Sciatic nerve (tissue), 2 donors: Measurements from ENCODE around the gene IGIP. TPM values are rescaled to one million over a fixed set of nuclear protein-coding genes. Genes with fewer than 3 reads are reported as not detected.

Experiments used
- ATAC-seq: fragments of 200-7000 bp; cut with Tn5 transposase; one replicate; pipeline ENCODE4 v1.9.1; 2020; ENCODE audit warnings: mild to moderate bottlenecking, moderate library complexity
- DNase-seq: peaks from one replicate; pipeline ENCODE4 v3.0.0-alpha.2; 2020; ENCODE audit warnings: low spot score
- intact Hi-C: fragments of 100-400 bp; cut with DNase I; formaldehyde crosslinking; loops from one replicate; pipeline ENCODE4 v1.14.2; 2022
- total RNA-seq: library from RNA; stranded (reverse); fragmentation: NEBNext Ultra II Directional; extraction: Animal tissue kit (Norgen Biotek cat#: 25700); gene quantifications from one replicate; pipeline ENCODE4 v1.2.1, GENCODE V29; 2021
- donor health status: DM: no; HTN: no; CAD: no.
- donor health status: DM: no; HTN: no; CAD: no.

IGIP gene
- total RNA-seq, 1 donor from 2014 or later = 34.7 TPM

DNA sequence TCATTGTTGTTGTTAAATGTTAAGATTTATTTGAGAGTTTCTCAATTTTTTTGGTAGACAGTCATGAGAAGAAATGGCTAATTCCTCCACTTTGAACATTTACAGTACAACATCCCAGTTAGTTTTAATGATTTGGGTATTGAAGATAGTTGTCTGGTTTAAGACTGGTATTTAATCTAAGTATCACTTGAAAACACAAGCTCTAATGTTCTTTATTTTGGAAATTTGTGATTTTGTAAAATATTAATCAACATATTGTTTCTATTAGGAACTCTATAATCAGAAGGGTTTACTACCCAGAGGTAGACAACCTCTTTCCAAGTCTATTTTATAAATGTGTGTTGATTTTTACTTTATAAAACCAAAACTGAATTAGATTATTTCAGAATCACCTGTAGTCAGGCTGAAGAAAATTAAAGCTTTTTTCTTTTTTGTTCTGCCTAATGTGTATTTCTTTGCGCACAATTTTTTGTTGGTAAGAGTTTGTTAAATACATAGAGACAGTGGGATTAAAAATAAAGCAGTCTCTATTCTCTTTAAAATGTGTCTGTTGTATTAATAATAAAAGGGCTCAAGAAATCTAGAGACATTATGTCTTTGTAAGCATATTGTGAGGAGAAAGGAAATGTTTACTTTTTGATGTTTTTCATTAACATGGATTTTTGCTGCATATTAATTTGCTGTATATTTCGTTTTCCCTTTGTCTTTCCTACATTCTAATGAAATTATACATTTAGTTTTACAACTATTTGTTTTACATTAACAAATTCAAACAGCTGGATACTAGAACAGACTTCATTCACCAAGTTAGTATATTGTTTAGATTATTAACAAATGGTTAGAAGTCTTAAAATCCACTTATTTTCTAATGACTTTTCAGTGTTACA lies 15.7 kb upstream of the IGIP start:
- DNase-seq (no peak), ATAC-seq (no peak)
- intact Hi-C loops = no loop called here

DNA sequence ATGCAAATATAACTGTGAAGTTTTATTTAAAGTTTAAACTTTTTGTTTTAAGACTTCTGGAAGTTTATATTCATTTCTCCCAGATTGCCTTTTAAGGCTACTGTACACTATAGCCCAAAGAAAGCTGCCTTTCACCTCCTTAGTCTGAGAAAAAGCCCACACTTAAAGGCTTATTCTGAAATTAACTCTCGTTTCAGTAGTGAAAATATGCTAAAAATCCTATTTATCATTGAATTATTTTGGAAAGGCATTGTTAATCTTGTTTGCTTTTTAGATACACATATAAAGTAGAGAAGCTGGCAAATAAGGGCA lies 15.1 kb upstream of the IGIP start:
- DNase-seq (no peak), ATAC-seq (no peak)
- intact Hi-C loops = no loop called here

DNA sequence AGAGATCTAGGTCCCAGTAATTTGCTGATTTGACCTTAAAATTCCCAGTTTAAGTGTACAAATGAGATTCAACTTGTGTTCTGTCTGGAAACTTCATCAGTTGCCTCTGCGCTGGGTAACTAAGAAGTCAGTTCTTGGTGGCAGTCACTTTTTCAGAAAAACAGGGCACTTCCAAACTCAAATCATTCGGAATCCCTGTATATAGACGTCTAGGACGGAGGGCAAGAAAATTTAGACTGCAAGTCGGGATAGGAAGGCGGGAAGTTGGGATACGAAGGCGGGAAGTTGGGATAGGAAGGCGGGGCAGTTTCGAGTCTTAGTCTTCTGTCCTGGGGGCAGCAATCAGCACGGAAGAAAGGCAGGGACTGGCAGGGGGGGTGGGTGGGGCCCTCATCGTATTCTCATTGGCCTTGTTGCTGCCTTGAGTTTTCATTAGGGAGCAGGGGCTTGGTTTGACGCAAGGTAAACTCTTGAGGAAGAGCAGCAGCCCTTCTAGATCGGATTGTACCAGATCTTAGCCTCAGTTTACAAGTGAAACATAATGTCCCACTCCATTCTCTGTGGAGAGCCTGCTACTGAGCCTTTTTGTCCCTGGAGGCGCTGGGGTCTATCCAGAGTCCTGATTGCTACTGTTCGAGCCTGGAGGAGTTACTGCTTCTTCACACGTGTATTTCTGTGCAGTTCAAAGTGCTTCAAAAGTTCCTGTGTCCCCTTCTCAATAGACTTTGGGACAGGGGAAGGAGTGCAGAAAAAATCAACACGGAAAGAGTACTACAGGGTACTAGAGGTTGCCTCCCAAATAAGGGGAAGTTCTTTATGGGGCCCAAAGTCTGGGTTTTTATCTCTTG lies 14.5 kb upstream of the IGIP start:
- no peak for DNase-seq
- ATAC-seq = no peak
- intact Hi-C loops = no loop called here

DNA sequence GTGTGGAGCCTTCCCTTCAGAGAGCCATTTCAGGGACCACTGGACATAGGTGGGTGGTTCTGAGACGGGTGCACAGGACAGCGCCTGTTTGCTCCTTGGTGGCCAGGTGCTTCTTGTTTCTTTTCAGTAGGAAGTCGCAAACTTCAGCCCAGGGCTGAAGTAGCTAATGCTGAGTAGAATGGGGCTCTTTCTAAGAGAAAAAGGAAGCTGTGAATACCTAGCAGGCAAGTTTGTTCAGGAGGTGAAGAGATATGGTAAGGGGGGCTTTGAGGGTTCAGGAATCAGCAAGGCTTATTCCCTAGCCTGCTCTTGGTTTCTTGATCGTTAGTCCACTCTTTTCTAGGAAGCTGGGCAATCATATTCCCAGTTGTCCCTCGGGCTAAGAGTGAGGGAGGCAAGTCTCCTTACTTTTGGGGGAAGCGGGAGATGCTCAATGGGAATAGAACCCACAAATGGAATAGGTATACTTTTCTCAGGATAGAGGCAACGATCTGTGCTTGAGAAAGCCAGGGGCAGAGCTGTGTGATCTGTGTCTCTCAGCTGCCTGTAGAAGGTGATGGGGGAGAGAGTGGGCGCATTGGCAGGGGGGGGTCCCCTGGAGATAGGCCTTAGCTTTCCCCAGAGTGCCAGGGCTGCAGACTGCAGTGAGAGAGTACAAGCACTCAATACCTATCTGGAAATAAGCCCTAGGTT lies 13.7 kb upstream of the IGIP start:
- ATAC-seq = no peak
- no peak for DNase-seq
- intact Hi-C loops = no loop called here

DNA sequence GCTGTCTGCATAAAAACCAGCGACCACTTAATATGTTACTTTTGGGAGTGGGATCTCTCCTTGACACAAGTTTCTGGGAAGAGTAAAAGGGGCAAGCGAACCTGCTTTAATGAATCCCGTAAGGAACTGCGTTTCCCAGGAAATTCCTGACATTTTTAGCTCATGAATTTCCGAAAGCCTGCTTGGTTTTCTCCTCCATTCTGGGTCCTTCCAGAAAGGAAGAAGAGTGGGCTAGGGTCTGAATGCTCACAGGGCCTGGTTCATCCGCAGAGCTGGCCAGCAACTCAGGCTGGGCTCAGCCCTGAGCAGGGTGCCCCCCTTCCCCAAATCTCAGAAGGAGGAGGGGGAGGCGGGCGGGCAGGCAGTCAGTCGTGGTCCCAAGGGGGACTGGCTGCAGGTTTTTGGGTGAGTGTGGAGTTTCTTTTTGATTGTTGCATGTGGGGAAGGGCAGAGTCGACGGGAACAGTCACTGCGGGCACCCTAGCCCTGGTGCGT lies 13.0 kb upstream of the IGIP start:
- DNase-seq (no peak), ATAC-seq (no peak)
- intact Hi-C loops = no loop called here

DNA sequence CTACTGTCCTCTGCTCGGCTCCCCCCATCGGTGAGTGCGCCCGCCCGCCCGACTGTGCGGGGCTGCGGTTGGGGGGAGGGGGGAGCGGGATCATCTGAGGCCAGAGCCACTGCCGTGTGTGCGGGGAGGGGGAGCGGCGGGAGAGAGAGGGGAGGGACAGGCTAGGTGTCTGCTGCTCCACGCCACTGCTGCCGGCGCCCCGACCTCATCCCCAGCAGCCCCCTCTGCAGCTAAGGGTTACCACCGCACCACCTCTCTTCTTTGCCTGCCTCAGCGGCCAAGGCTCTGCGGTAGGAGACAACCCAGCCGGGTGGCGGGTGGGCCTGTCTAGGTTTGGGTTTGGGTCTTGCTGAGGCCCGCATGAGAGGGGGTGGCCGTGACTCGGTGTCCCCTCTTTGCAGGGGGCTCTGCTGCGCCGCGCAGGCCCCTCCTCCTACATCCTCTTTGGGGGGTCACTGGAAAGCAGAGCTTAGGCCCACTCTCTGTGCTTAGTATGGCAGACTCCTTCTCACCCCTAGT lies 12.5 kb upstream of the IGIP start:
- ATAC-seq (peak; percentile 21), DNase-seq (no peak)
- intact Hi-C loops = no loop called here

DNA sequence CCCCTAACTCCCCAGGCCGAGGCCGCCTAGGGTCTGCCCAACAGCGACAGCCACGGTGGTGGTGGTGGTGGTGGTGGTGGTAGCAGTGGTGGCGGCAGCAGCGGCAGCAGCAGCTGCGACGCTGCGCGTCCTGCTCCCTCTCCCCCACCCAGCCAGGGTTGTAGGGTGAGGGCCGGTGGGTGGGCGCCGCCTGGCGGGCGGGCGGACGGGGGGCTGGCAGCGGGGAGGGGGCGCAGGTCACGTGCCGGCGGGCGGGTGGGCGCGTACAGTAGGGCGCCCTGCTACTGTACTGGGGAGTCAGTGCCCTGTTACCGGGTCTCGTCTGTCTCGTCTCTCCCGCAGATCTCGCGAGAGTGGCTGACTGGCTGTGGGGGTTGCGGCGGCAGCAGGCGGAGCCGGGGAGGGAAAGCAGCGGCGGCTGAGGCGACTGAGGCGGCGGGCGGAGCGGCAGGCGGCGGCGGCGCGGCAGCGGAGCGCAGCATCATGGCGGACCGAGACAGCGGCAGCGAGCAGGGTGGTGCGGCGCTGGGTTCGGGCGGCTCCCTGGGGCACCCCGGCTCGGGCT lies 12.0 kb upstream of the IGIP start, which contains the start of gene PURA:
TSS of gene PURA (plus strand) at position 411 of the 565 bp plus-strand sequence. CDS start at position 484, 73 bp downstream.
- intact Hi-C loops = loop anchor here (1.0 kb wide), 1 partner anchor 9 kb away; no protein-coding TSS in a partner anchor
- ATAC-seq = peak; percentile 95

DNA sequence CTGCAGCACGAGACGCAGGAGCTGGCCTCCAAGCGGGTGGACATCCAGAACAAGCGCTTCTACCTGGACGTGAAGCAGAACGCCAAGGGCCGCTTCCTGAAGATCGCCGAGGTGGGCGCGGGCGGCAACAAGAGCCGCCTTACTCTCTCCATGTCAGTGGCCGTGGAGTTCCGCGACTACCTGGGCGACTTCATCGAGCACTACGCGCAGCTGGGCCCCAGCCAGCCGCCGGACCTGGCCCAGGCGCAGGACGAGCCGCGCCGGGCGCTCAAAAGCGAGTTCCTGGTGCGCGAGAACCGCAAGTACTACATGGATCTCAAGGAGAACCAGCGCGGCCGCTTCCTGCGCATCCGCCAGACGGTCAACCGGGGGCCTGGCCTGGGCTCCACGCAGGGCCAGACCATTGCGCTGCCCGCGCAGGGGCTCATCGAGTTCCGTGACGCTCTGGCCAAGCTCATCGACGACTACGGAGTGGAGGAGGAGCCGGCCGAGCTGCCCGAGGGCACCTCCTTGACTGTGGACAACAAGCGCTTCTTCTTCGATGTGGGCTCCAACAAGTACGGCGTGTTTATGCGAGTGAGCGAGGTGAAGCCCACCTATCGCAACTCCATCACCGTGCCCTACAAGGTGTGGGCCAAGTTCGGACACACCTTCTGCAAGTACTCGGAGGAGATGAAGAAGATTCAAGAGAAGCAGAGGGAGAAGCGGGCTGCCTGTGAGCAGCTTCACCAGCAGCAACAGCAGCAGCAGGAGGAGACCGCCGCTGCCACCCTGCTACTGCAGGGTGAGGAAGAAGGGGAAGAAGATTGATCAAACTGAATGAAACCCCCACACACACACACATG lies 11.2 kb upstream of the IGIP start:
- intact Hi-C loops = loop anchor here (1.0 kb wide), 1 partner anchor 10 kb away; no protein-coding TSS in a partner anchor
- ATAC-seq (peak; percentile 73), DNase-seq (peak; percentile 79)

More for the DNA sequence above, 12.0 kb upstream of the IGIP start, which contains the start of gene PURA:
- DNase-seq = peak; percentile 98

DNA sequence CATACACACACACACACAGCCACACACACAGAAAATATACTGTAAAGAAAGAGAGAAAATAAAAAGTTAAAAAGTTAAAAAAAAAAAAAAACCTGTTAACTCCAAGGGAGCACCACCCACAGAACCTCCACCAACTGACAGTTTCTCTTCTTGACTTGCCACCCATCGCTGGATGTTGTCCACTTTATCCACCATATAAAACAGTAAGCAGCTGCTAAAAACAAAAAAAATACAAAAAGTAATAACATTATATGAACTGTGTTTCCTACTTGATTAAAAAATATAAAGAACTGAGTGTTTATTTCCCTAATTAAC lies 10.6 kb upstream of the IGIP start:
- intact Hi-C loops = no loop called here
- ATAC-seq (no peak), DNase-seq (no peak)

DNA sequence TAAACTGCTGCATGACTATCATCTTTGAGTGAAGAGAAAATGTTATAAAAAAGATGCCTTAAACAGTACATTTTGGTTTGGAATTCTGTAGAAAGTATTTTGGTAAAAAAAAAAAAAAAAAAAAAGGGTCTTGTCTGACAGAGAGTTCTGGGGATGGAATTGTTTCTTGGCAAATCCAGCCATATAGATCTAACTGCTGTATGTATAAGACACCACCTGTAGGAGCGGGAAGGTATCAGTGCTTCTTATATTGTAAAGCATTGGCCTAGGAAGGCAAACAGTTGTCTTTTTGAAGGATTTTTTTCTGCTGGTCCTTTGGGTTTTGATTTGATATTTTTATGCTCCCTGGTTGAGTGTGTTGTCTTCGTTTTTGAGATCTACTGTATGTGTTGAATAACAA lies 9.0 kb upstream of the IGIP start:
- DNase-seq = no peak
- no peak for ATAC-seq
- intact Hi-C loops = no loop called here

DNA sequence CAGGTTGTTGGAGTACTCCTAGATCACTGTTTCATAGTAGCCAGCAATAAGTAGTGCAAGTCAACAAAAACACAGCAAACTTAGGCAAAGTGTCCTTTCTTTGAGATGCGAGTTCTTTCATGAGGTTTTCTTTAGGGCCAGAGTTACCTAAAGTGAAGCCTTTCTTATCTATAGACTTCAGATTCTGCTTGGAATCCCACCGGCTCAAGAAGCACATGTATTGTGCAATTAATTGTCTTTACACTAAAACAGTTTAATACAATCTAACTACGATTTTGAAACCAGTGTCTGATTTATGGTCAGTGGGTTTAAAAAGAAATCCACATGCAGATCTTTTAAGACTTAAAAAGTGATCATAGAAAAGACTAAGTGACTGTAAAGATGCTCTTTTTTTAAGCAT lies 8.2 kb upstream of the IGIP start:
- ATAC-seq (no peak), DNase-seq (no peak)
- intact Hi-C loops = no loop called here

DNA sequence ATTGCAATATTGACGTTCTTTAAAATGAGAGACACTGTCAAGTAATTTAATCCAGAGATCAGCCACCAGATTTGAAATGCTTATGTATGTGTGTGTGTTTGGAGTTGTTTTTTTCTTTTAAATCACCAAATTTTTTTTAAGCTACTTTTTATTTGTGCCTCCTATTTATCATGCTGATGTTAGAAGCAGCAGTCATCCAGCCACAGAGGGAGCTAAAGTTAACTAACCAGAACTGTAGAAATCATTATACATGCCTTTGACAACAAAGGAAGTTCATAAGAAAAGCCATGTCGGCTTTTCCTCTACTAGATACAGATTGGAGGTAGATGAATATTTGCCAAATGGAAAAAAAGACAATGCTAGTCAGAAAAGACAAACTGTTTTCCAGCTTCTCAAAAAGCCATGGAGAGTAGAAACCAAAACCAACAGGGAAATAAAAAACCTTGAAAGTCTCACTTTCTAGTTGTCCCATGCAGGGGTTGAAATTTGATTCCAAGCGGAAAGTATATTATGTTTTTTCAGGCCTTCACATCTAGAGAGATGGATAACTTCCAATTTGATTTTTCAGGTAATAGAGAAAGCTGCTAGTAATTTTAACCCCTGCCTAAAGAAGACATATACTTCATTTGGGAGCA lies 7.3 kb upstream of the IGIP start:
- DNase-seq (no peak), ATAC-seq (no peak)
- intact Hi-C loops = no loop called here

DNA sequence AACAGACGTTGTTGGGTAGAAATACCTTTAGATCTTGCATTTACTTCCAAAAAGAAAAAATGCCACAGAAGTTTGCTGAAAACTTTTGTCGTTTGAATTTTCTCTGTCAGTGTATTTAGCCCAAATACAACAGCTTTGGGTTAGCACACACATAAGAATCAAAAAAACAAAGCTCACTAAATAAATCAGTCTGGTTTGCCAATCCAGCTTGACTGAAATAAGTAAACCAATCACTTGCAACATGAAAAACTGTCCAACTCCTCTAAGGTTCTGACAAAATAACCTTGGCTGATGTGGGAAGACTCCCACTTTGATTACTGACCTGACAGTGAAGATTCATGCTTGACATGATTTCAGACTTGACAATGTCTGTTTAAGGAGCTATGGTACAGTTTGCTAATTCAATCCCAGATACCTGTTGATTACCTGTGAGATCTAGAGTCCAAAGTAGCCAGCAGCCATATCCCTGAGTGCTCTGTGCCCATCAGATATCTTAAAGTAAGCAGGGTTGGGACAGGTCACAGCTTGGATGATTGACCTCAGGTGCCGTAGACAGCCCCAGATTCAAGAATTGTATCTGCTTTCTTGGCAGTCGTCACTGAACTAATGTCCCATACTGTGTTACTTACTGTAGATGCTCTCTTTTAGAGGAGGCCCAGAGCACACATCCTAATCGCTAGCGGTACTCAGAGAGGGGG lies 727 bp downstream of the IGIP start:
- intact Hi-C loops = no loop called here
- DNase-seq (no peak), ATAC-seq (no peak)

DNA sequence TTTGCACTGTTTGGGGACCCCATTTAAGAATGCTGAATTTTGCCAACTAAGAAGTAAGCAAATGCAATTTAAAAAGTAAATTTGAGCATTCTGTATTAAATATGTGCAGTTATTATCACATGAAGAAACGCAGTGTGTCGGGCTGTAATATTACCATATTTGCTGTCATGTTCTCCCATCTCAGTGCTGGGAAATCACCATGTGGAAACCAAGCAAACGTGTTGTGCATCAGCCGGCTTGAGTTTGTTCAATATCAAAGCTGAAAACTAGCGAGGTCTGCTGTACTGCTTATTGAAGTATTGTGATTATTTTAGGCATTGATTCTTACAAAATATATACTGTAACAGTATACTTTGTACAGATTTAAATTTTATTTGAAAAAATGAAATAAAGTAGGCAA lies 2.6 kb downstream of the IGIP start:
- ATAC-seq = no peak
- DNase-seq = no peak
- intact Hi-C loops = no loop called here

DNA sequence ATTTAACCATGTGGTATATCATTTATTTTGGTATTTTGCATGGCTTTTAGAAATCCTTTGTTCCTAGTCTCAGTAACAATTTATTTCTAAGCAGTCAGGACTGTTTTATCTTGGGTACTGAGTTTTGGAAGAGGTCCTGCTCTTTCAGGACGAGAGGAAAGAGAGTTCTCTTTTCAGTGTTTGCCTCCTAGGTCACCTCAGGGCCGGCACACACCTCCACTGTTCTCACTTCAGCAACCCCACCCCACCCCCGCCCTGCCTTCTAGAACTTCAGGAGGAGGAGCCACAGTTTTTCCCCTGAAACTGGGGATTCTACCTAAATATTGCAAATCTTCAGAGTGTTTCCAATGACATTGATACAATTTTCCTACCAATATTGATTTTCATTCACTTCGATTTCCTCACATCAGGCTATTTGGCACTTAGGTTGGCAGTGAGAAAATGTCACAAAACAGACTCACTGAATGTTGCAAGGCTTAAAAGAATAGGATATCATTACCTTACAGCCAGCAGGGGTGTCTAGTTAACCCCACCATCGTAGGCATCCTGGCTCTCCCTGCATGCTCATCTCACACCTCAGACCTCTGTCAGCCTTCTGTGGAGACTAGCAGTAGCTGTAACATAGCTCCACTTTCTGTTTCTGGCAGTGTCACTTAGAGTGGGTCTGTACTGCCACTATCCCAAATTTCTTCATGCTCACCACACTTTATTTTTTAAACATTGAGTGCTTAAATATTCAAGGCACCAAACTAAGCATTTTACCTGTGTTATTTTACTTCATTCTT lies 5.4 kb downstream of the IGIP start:
- DNase-seq (no peak), ATAC-seq (no peak)
- intact Hi-C loops = no loop called here

DNA sequence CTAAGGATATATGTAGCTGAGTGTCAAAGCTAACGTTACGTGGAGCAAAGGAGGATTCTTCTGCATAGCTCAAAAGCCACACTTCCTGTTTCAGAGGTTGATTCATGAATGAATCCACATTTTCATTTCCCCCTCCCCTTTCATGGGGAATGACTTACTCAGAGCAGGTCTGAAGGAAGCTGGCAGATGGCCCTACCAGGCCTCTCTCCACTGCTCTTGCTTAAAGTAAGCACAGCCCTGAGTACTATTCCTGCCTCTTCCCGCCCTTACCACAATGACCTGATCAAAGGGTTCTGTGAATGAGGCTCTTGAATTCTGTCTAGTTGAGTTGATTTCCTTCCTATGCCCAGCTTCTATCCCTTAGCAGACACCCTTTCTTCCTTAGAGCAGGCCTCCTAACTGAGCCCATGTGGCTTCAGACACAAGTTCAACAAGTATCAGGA lies 6.3 kb downstream of the IGIP start:
- intact Hi-C loops = no loop called here

More for the DNA sequence above, 6.3 kb downstream of the IGIP start:
- ATAC-seq = no peak
- DNase-seq = no peak
